NCI-H345 (cell line): ENCODE results near the gene UMAD1.
"Not testable (repeated sequence)": the region's sequence is repeated elsewhere in the genome, so short reads cannot be mapped to it uniquely, and the experiment has no call there.

ENCODE experiments used
- DNase-seq: peaks from one replicate; lab custom pipeline; 2025; lab: John Stamatoyannopoulos, UW

UMAD1 gene

GRCh38 chr7:7652798-7653540, 12.4 kb downstream of the UMAD1 start:
- DNase-seq: no peak

DNA sequence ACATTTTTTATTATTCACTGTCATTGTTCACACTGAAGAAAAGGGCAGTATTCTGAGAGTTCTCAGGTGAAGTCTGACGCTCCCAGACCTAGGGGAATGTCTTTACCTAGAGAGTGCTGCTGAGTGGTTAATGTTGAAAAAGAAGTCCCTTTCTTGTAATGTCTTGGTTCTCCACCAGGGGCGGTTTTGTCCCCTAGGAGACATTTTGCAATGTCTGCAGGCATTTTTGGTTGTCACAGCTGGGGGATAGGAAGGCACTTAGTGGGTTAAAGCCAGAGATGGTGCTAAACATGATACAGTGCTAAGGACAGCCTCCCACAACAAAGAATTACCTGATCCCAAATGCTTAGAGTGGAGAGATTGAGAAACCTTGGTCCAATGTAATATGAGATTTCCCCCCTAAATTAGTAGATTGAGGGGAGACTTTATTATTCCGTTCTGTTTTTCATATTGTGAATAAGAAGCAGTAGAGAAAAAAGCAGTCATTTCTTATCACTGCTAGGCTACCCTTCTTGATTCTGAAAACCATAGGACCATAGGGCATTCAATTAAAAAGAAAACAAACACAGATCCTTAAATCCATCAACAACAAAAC, 13.1 kb downstream of the UMAD1 start:
- no peak for DNase-seq

DNA sequence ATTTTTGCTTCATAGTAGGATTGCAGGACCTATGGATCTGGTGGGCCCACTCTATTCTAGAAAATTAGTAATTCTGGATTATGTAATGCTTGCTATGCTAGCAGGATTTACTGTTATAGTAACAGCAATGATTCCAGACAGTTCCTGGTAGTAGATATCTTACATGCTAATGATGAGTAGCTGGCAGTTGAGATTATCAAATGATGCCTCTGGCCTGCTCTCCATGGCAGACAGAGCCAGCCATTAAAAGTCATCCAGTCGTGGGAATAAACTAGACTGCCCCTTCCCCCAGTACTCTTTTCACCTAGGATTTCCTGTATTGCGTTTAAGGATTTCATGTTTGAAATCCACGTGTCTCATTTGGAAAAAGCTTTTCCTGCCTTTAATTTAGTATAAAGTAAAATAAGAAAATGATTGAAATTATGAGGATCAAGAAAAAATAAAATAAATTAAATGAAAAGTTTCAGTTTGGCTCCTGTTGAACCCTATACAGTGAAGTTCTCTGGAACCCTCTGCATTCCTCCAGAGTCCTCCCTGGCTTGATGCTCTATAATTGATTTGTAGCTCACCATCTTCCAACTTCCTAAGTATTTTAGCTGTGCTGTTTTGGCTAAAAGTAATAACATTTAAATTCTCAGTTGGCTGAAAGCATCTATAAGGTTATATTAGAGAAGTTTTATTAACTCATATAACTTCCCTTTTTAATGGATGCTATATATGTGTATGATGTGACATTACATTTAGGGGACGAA, 14.6 kb downstream of the UMAD1 start:
- no peak for DNase-seq

- DNase-seq: not testable (repeated sequence)
Measured at GRCh38 chr7:7656459-7656858, 15.9 kb downstream of the UMAD1 start.

GRCh38 chr7:7662527-7662926, 22.0 kb downstream of the UMAD1 start:
- DNase-seq: no peak

GRCh38 chr7:7664291-7664690, 23.7 kb downstream of the UMAD1 start:
- no peak for DNase-seq

DNA sequence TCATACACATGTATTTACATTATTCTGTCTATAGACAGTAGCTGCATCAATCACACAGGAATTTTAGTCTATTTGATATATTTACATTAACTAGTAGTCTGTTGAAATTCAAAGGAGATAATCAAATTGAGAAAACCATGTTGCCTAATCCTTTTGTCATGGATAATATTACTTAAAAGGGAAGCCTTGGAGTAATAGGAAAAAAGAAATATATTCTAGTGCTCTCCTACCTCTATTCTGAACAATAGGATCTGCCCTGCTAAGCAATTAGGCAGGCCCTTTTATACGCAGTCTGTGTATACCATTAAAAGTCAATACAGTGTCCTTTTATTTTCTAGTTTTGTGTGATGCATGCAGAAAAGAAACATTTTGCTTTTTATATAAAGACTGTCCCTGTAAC, 24.5 kb downstream of the UMAD1 start:
- DNase-seq: no peak

- no peak for DNase-seq
Measured at GRCh38 chr7:7667187-7667586, 26.6 kb downstream of the UMAD1 start.

- no peak for DNase-seq
Measured at GRCh38 chr7:7668706-7669105, 28.2 kb downstream of the UMAD1 start.

DNA sequence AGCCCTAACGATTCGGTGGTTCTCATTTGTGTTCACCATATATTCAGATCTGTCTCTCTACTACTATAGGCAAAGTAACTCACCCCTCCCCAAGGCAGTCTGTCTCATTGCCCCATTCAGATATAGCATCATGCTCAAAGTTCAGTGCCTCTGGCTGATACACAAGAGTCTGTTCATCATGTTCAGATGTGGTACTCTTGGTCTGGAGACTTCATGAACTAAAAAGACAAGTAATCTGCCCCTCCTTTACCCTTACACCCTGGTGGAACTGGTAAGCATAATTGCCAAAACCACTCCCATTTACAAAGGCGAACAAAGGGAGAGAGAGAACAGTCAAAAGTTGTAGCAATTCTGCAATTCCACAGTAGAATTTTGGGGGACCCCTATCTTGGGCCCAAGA, 29.9 kb downstream of the UMAD1 start:
- no peak for DNase-seq

GRCh38 chr7:7671361-7671760, 30.8 kb downstream of the UMAD1 start:
- no peak for DNase-seq

DNA sequence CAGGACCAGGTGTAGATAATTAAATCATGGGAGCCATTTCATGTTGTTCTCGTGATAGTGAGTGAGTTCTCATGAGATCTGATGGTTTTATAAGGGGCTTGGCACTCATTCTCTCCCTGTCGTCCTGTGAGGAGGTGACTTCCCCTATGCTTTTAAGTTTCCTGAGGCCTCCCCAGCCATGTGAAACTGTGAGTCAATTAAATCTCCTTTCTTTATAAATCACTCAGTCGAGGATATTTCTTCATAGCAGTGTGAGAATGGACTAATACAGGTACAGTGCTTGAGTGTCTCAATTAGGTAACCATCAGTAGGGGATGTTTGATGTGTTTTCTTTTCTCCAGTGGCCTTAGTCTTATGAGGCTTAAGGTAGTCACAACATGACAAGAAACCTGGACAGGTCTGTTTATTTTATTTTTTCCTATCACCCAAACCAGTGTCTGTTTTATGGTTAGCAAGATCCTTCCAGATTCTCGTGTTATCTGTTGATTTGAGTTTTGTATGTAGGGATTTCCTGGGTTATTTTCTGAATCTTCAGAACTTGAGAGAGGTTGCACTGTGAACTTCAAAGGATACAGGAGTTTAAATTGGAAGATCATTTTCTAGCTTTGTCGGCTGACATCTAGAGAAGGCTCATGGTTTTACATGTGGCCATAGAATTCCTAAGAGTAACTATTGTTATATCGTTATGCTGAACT, 32.1 kb downstream of the UMAD1 start:
- no peak for DNase-seq

DNA sequence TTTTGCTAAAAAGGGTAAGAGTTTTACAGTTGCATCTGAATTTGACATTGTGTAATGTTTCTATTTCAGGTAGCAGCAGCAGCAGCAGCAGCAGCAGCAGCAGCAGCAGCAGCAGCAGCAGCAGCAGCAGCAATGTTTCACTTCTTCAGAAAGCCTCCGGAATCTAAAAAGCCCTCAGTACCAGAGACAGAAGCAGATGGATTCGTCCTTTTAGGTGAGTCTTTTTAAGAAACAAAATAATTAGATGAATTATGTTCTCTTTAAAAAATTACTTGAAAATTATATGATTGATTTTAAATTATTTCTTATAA, 32.6 kb downstream of the UMAD1 start:
- DNase-seq: no peak

DNA sequence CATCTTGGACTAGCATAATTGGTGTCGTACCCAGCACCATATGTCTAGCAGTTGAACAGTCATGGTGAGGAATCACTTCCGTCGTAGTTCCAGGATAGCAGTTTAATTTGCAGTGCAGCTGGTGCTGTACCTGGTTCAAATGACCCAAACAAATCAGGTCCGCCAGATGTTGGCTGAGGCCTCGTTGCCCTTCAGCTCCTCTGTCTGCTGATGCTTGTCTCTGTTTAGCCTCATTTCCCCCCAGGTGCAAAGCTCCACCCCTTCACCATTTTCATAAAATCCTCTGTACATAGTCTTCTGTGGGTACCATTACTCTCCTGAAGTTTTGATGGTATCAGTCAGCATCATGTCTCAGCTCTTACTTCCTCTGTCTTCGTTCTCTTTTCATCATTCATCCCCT, 35.1 kb downstream of the UMAD1 start:
- DNase-seq: no peak

DNA sequence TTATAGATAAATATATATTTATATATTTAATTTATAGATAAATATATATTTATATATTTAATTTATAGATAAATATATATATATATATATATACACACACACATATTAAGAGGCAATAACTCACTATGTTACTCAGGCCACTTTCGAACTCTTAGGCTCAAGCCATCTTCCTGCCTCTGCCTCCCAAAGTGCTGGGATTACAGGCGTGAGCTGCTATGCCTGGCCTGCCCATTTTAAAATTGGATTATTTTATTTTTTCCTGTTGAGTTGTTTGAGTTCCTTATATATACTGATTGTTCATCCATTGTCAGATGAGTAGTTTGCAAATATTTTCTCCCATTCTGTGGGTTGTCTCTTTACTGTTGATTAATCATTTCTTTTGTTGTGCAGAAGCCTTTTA, 39.1 kb downstream of the UMAD1 start:
- DNase-seq: peak; percentile 19

GRCh38 chr7:7681191-7681935, 40.8 kb downstream of the UMAD1 start:
- DNase-seq: peak; percentile 62

DNA sequence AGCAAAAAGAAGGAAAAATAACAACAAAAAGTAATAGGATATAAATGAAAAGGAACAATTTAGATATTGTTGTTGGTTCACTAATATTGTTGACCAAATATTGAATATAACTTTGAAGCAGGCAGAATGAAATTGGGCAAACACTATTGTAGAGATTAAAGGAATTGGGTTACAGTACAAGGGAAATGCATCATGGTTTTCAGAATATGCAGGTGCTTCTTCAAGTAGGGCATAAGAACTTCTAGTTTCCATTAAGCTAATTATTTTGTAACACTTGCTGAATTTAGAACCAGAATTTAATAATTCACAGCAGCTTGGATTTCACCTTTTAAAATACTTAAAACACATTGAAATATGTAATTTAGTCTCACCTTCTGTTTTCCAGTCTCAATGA, 41.4 kb downstream of the UMAD1 start:
- no peak for DNase-seq

GRCh38 chr7:7682861-7683260, 42.3 kb downstream of the UMAD1 start:
- DNase-seq: no peak

DNA sequence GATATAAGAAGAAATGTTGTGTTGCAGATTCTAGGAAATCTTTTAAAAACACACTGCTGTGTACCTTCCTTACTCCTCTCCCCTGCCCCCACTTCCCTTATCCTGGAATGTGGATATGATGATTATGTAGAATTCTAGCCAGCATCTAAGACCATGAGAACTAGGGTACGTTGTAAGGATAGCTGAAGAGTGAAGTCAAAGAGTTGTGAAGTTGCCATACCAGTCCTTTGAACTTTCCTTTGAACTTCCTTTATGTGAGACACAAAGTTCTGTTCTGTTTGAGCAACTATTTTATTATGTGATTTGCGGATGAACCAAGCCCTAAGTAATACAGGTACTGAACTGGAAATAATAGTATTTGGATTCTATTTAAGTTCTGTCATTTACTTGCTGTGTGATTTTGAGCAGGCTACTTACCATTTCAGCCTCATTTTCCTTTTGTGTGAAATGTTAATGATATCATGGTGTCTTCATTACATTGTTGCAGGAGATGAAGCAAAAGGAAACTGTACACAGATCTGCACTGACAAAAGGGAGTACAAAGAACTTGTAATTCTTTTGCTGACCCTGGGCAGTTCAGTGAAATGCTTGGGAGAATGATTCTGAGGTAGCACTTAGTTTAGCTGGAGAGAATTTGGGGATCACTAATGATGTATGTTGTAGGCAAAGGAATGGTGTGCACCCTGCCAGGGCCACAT, 46.4 kb downstream of the UMAD1 start:
- no peak for DNase-seq

- DNase-seq: no peak
Measured at GRCh38 chr7:7687800-7688199, 47.2 kb downstream of the UMAD1 start.

GRCh38 chr7:7688310-7688709, 47.8 kb downstream of the UMAD1 start:
- DNase-seq: no peak

GRCh38 chr7:7688956-7689355, 48.4 kb downstream of the UMAD1 start:
- DNase-seq: no peak
